SK-N-SH (cell line): ENCODE results near the gene OSBPL5. TPM values are rescaled to one million over a fixed set of nuclear protein-coding genes. Genes with fewer than 3 reads are reported as not detected.

Experiments used
- CTCF ChIA-PET: fragments of 300-600, 350-600 bp; formaldehyde crosslinking; extraction: SDS; loops from one replicate; lab custom pipeline; 2021; lab: Yijun Ruan, JAX
- POLR2A ChIA-PET: fragments of 350-600 bp; sonication (Branson Sonifier 250); formaldehyde crosslinking; extraction: SDS; loops from one replicate; lab custom pipeline; 2020; ENCODE audit warnings: antibody characterized with exemption, inconsistent platforms; lab: Yijun Ruan, JAX
- DNase-seq: peaks from one replicate; pipeline ENCODE4 v3.0.0; 2012
- H2AFZ ChIP-seq: fragments of 200-600 bp; sonication (generic); 2 replicates; pipeline ENCODE4 v1.8.1; 2016; ENCODE audit warnings: antibody characterized with exemption, mild to moderate bottlenecking, low read depth
- H3F3A ChIP-seq: fragments of 200-600 bp; sonication (generic); replicated peaks from 2 replicates; pipeline ENCODE3; 2016; ENCODE audit warnings: antibody characterized with exemption, mild to moderate bottlenecking; ENCODE audit not compliant: insufficient read depth
- H3K27ac ChIP-seq, 2 experiments: fragments of 200-500 bp in 1 of 2; fragments of 200-600 bp in 1 of 2; sonication (Bioruptor generic) in 1 of 2; sonication (generic), shearing (Covaris generic) in 1 of 2; 2 replicates each; pipeline versions ENCODE4 v1.5.1 to v1.6.1; 2014 to 2016; ENCODE audit warnings: low read depth in 2 of 2, inconsistent platforms in 1 of 2, low read length in 1 of 2, mild to moderate bottlenecking in 1 of 2, mixed read lengths in 1 of 2
- H3K27me3 ChIP-seq: fragments of 200-600 bp; sonication (generic), shearing (Covaris generic); 2 replicates; pipeline ENCODE4 v1.6.1; 2016; ENCODE audit warnings: mixed run types; ENCODE audit not compliant: insufficient read depth
- H3K36me3 ChIP-seq, 2 experiments: fragments of 200-500 bp in 1 of 2; fragments of 200-600 bp in 1 of 2; sonication (Bioruptor generic) in 1 of 2; sonication (generic) in 1 of 2; replicated peaks in 1 of 2; 2 replicates each; pipeline versions ENCODE3 to v1.5.1; 2014 to 2016; ENCODE audit warnings: low read length in 1 of 2, mild to moderate bottlenecking in 1 of 2; ENCODE audit not compliant: insufficient read depth in 2 of 2, control insufficient read depth in 1 of 2
- H3K4me1 ChIP-seq, 2 experiments: fragments of 200-500 bp in 1 of 2; fragments of 200-600 bp in 1 of 2; sonication (Bioruptor generic) in 1 of 2; sonication (generic), shearing (Covaris generic) in 1 of 2; 2 replicates each; pipeline versions ENCODE4 v1.5.1 to v1.6.1; 2014 to 2016; ENCODE audit warnings: low read depth in 1 of 2, low read length in 1 of 2, mixed run types in 1 of 2; ENCODE audit not compliant: insufficient read depth in 2 of 2, control insufficient read depth in 1 of 2
- H3K4me2 ChIP-seq: fragments of 200-600 bp; sonication (generic), shearing (Covaris generic); 2 replicates; pipeline ENCODE4 v1.6.1; 2017; ENCODE audit warnings: mixed run types
- H3K4me3 ChIP-seq, 2 experiments: fragments of 200-500 bp in 1 of 2; fragments of 200-600 bp in 1 of 2; sonication (Bioruptor generic) in 1 of 2; sonication (generic), shearing (Covaris generic) in 1 of 2; 2 replicates each; pipeline versions ENCODE4 v1.5.1 to v1.8.1; 2014 to 2016; ENCODE audit warnings: low read depth in 2 of 2, inconsistent platforms in 1 of 2, low read length in 1 of 2, mild to moderate bottlenecking in 1 of 2, mixed read lengths in 1 of 2, moderate library complexity in 1 of 2
- H3K79me2 ChIP-seq: fragments of 200-600 bp; sonication (generic); 2 replicates; pipeline ENCODE4 v1.8.1; 2017; ENCODE audit warnings: mild to moderate bottlenecking; ENCODE audit not compliant: insufficient read depth
- H3K9ac ChIP-seq: fragments of 200-600 bp; sonication (generic); 2 replicates; pipeline ENCODE4 v1.6.1; 2017; ENCODE audit warnings: mixed run types
- H3K9me2 ChIP-seq: fragments of 200-600 bp; sonication (generic); 2 replicates; pipeline ENCODE4 v1.6.1; 2017; ENCODE audit warnings: mixed run types
- H3K9me3 ChIP-seq: fragments of 200-600 bp; sonication (generic); 2 replicates; pipeline ENCODE4 v1.6.1; 2017; ENCODE audit warnings: mixed run types, mild to moderate bottlenecking, moderate library complexity
- H4K20me1 ChIP-seq: fragments of 200-600 bp; sonication (generic); 2 replicates; pipeline ENCODE4 v1.6.1; 2017; ENCODE audit warnings: mild to moderate bottlenecking, mixed run types; ENCODE audit not compliant: insufficient read depth
- CTCF ChIP-seq: fragments of 200-600 bp; sonication (generic); IDR thresholded peaks from 2 replicates; pipeline ENCODE4 v1.6.1; 2017; ENCODE audit warnings: antibody characterized with exemption, mild to moderate bottlenecking, moderate library complexity
- EZH2phosphoT487 ChIP-seq: fragments of 200-600 bp; sonication (generic); IDR thresholded peaks from 2 replicates; pipeline ENCODE4 v1.6.1; 2017; ENCODE audit warnings: low read depth, mixed run types, mild to moderate bottlenecking, antibody characterized with exemption, moderate library complexity, borderline replicate concordance
- FOSL2 ChIP-seq: IDR thresholded peaks from 2 replicates; pipeline ENCODE4 v1.4.0; 2012; ENCODE audit warnings: low read depth, mild to moderate bottlenecking, moderate library complexity, borderline replicate concordance
- GABPA ChIP-seq: IDR thresholded peaks from 2 replicates; pipeline ENCODE4 v1.4.0; 2012; ENCODE audit warnings: low read depth, mild to moderate bottlenecking
- JUND ChIP-seq: IDR thresholded peaks from 2 replicates; pipeline ENCODE4 v1.4.0; 2012
- MAX ChIP-seq: IDR thresholded peaks from 2 replicates; pipeline ENCODE4 v1.4.0; 2012; ENCODE audit warnings: low read depth
- MXI1 ChIP-seq: IDR thresholded peaks from 2 replicates; pipeline ENCODE4 v1.6.1; 2012; ENCODE audit warnings: mild to moderate bottlenecking, low read depth, low read length, improper control_type of control experiment
- POLR2AphosphoS5 ChIP-seq: IDR thresholded peaks from 2 replicates; pipeline ENCODE4 v1.6.1; 2012; ENCODE audit warnings: low read depth, low read length
- REST ChIP-seq: IDR thresholded peaks from 2 replicates; pipeline ENCODE4 v1.6.1; 2012; ENCODE audit warnings: mild to moderate bottlenecking, low read depth, low read length, moderate library complexity
- RFX5 ChIP-seq: IDR thresholded peaks from 2 replicates; pipeline ENCODE4 v1.6.1; 2012; ENCODE audit warnings: mild to moderate bottlenecking, improper control_type of control experiment, low read length
- SIN3A ChIP-seq: IDR thresholded peaks from 2 replicates; pipeline ENCODE4 v1.6.1; 2012; ENCODE audit warnings: low read depth, mild to moderate bottlenecking, low read length, moderate library complexity, borderline replicate concordance
- YY1 ChIP-seq: IDR thresholded peaks from 2 replicates; pipeline ENCODE4 v1.4.0; 2012; ENCODE audit warnings: low read depth, mild to moderate bottlenecking
- WGBS: methylation state at CpG from one replicate; pipeline ENCODE4 v1.1.6; 2017; ENCODE audit warnings: low lambda C conversion rate; 5-methylcytosine and 5-hydroxymethylcytosine counted together
- polyA plus RNA-seq, 3 experiments: library from polyadenylated mRNA; depleted of rRNA; stranded (reverse); fragments of >200 nt; gene quantifications; 2 replicates each; pipeline ENCODE4 v1.2.3, GENCODE V29; 2012
- TF ChIP-seq, protein P1 (sequence below): IDR thresholded peaks from 2 replicates; pipeline ENCODE4 v1.4.0; 2012; ENCODE audit warnings: low read depth, borderline replicate concordance
- TF ChIP-seq, protein P2 (sequence below): fragments of 150-350 bp; IDR thresholded peaks from 2 replicates; pipeline ENCODE4 v1.6.1; 2016; ENCODE audit warnings: mild to moderate bottlenecking, low read depth, low read length

Gene OSBPL5
- polyA plus RNA-seq, 1 of the 3 experiments (the other 2 are of a cell fraction), result 10.9 TPM

DNA sequence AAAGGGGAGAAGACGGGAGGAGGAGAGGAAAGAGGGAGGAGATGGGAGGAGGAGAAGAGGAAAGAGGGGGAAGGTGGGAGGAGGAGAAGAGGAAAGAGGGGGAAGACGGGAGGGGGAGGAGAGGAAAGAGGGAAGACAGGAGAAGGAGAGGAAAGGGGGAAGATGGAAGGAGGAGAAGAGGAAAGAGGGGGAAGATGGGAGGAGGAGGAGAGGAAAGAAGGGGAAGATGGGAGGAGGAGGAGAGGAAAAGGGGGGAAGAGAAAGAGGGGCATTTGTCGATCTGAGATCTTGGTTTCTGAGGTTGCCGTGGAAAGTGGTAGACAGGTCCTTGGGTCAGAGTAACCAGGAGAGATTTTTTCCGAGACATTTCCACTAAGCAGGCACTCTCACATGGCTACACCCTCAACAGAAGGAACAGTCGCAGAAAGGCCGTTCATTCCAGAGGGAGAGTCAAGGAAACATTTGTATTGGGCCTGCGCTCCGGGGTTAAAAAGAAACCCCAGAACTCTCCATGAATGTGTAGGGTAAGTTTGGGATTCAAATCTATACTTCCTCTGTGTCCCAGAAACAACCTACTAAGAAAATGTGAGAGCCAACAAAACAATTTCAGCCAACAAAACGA is 68.1 kb downstream of the OSBPL5 start:
- H3K79me2 ChIP-seq, result no peaks in the 10 kb centered on the region
- H3K4me2 ChIP-seq, result no peak overlapping the region
- H3K27ac ChIP-seq, result no peak overlapping the region
- no peak overlapping the region for H3K9ac ChIP-seq
- H3K27me3 ChIP-seq, result no peaks in the 10 kb centered on the region
- H3K4me1 ChIP-seq, result peaks cover 0 to 9% of the 10 kb centered on the region in 2 experiments; a peak in 2 of 4 replicates
- H3K9me2 ChIP-seq, result no peaks in the 10 kb centered on the region
- no peak overlapping the region for H3K4me3 ChIP-seq
- H3K9me3 ChIP-seq, result no peaks in the 10 kb centered on the region
- 83% methylated on average over 10 of the region's 10 CpGs for WGBS
- H2AFZ ChIP-seq, result no peak overlapping the region
- H4K20me1 ChIP-seq, result no peaks in the 10 kb centered on the region
- peaks cover 13% of the 10 kb centered on the region for H3F3A ChIP-seq
- POLR2A ChIA-PET, result no interaction called here
- CTCF ChIA-PET, result no interaction called here
- TF ChIP-seq YY1 (no peak), EZH2phosphoT487 (no peak), GABPA (no peak), REST (no peak), MXI1 (no peak), RFX5 (no peak), CTCF (no peak), SIN3A (no peak)
- peaks cover 0 to 11% of the 10 kb centered on the region in 2 experiments for H3K36me3 ChIP-seq
- DNase-seq, result no peak

DNA sequence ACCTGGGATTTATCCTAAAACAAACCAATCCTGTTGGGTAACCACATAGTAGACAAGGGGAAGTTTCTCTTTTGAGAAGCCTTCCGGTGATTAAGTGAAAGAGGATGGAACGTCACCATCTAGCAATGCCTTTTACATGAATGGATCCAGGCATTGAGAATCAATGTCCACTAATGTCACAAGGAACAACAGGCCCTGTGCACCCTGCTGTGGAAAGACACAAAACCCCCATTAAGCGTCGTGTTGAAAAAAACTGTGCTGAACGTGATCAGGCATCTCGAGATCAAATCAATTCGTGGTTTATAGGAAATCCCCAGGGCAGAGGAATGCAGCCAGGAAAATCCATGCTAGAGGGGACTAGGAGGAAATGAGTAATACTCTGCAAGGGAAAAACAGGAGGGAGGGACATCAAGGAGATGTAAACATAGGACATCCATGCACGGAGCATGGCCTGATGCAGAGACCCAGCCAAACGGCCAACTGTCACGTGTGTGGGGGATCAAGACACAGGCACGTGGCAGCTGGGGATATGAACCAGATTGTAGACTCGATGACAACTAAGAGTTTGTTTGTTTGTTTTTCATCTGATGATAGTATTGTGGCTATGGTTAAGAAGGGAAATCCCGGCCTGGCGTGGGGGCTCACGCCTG is 69.3 kb downstream of the OSBPL5 start:
- 0 out of 2 replicates have a peak, but pooled peaks cover 5% of the 10 kb centered on the region for H4K20me1 ChIP-seq
- H3K27me3 ChIP-seq, result no peaks in the 10 kb centered on the region
- H3K4me3 ChIP-seq, result peak overlapping the region in 1 of 2 experiments; percentile 43; a peak in 2 of 4 replicates
- no peaks in the 10 kb centered on the region for H3K9me3 ChIP-seq
- peak overlapping the region; percentile 56; the same call in 1 of the 2 replicates for H2AFZ ChIP-seq
- peaks cover 0 to 11% of the 10 kb centered on the region in 2 experiments for H3K36me3 ChIP-seq
- DNase-seq, result no peak
- H3F3A ChIP-seq, result peaks cover 13% of the 10 kb centered on the region
- no peaks in the 10 kb centered on the region for H3K79me2 ChIP-seq
- peak overlapping the region; percentile 57 for H3K4me2 ChIP-seq
- CTCF ChIA-PET, result interaction anchor here (1.0 kb wide), 1 partner anchor 147 kb away, joined by 3 read pairs; no protein-coding TSS in a partner anchor
- H3K9ac ChIP-seq, result no peak overlapping the region
- peaks cover 0 to 9% of the 10 kb centered on the region in 2 experiments; a peak in 2 of 4 replicates for H3K4me1 ChIP-seq
- H3K27ac ChIP-seq, result peak overlapping the region in 1 of 2 experiments; percentile 79; a peak in 2 of 4 replicates
- POLR2A ChIA-PET, result no interaction called here
- H3K9me2 ChIP-seq, result no peaks in the 10 kb centered on the region
- 46% methylated on average over 15 of the region's 15 CpGs for WGBS
- TF ChIP-seq FOSL2 (peak; percentile 60; the same call in 1 of the 2 replicates), MAX (peak; percentile 42; the same call in 1 of the 2 replicates), POLR2AphosphoS5 (no peak), JUND (peak; percentile 51; the same call in 1 of the 2 replicates), CTCF (no peak), EZH2phosphoT487 (no peak)
- TF ChIP-seq, protein P1, sequence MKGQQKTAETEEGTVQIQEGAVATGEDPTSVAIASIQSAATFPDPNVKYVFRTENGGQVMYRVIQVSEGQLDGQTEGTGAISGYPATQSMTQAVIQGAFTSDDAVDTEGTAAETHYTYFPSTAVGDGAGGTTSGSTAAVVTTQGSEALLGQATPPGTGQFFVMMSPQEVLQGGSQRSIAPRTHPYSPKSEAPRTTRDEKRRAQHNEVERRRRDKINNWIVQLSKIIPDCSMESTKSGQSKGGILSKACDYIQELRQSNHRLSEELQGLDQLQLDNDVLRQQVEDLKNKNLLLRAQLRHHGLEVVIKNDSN, result no peak
- TF ChIP-seq, protein P2, sequence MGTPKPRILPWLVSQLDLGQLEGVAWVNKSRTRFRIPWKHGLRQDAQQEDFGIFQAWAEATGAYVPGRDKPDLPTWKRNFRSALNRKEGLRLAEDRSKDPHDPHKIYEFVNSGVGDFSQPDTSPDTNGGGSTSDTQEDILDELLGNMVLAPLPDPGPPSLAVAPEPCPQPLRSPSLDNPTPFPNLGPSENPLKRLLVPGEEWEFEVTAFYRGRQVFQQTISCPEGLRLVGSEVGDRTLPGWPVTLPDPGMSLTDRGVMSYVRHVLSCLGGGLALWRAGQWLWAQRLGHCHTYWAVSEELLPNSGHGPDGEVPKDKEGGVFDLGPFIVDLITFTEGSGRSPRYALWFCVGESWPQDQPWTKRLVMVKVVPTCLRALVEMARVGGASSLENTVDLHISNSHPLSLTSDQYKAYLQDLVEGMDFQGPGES, result no peak
